Left renal cortex interstitium (tissue), 4 donors: ENCODE data around the gene KLHDC3. TPM values are rescaled to one million over a fixed set of nuclear protein-coding genes. Genes with fewer than 3 reads are reported as not detected.
"Not testable (repeated sequence)": the region's sequence is repeated elsewhere in the genome, so short reads cannot be mapped to it uniquely, and the experiment has no call there.

Experiments
- DNase-seq, 4 donors: peaks; one replicate each; pipeline ENCODE4 v3.0.0-alpha.2; 2013; ENCODE audit warnings: low read depth in 4 of 4, low spot score in 2 of 4, missing footprints in 1 of 4
- polyA plus RNA-seq, 4 donors: library from polyadenylated mRNA; unstranded; fragments of 120-200 nt; gene quantifications; one replicate each; pipeline ENCODE4 v1.2.1, GENCODE V29; 2013; ENCODE audit not compliant: insufficient read length in 4 of 4

Gene KLHDC3
- polyA plus RNA-seq, 4 donors = 89.8 to 109 (median 102) TPM

GRCh38 chr6:42987533-42988451 is 26.3 kb upstream of the KLHDC3 start:
- no peak for DNase-seq

- no peak for DNase-seq
These were observed 25.5 kb upstream of the KLHDC3 start for GRCh38 chr6:42988486-42989020.

GRCh38 chr6:42989923-42990322 is 24.1 kb upstream of the KLHDC3 start:
- DNase-seq = no peak

DNA sequence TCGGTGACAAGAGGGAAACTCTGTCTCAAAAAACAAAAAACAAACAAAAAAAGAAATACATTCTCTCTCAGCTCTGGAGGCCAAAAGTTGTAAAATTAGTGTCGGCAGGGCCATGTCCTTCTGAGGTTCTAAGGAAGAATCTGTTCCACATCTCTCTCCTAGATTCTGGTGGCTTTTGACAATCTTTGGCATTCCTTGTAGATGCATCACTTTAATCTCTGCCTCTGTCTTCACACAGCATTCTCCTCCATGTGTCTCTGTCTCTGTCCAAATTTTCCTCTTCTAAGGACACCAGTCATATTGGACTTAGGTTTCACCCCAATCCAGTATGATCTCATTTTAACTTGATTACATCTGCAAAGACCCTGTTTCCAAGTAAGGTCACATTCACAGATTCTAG is 20.6 kb upstream of the KLHDC3 start:
- DNase-seq = no peak

DNA sequence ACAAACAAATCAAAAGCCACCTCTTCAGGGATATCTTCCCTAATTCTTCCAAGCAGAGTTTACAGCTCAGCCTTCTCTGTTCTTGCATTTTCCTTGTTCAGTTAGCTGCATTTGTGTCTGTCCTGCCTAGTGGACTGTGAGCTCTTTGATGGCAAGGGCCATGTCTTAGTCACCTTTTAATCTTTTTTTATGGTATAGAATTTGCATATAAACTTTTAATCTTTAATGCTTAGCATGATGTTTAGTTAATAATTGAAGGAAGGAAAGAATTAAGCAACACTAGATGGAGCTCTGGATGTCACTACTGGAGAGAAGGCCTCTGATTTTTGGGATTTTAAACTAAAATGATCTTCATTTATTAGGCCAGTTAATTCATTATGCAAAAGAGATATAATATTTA is 17.5 kb upstream of the KLHDC3 start:
- DNase-seq = no peak

GRCh38 chr6:42998205-42998604 is 15.8 kb upstream of the KLHDC3 start:
- not testable (repeated sequence) for DNase-seq

DNA sequence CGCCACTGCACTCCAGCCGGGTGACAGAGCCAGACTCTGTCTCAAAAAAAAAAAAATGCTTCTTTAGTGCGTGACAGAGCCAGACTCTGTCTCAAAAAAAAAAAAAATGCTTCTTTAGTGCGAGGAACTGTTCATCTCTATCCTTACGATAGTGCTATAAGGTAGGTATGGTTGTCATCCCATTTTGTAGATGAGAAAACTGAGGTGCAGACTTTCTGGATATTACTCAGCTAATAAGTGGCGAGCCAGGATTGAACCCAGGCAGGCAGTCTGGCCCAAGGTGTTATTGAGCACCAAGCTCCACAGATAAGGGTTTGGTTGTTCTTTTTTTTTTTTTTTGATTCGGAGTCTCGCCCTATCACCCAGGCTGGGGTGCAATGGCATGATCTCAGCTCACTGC is 12.2 kb upstream of the KLHDC3 start:
- DNase-seq = no peak

- DNase-seq = no peak
These were observed 8.2 kb upstream of the KLHDC3 start for GRCh38 chr6:43005844-43006243.

GRCh38 chr6:43006251-43006650 is 7.8 kb upstream of the KLHDC3 start:
- no peak for DNase-seq

DNA sequence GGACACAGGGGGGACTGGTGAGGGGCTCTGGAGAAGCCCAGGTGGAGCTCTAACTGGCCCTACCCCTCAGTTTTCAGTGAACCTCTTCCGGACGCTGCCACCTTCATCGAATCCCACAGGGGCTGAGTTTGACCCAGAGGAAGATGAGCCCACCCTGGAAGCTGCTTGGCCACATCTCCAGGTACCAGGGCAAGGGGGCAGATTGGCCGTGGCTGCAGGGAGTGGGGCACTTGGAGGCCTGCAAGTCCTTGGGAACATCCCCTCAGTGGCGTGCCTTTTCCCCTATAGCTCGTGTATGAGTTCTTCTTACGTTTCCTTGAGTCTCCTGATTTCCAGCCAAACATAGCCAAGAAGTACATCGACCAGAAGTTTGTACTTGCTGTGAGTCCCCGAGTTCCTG is 6.9 kb upstream of the KLHDC3 start:
- DNase-seq = no peak

GRCh38 chr6:43009124-43009523 is 4.9 kb upstream of the KLHDC3 start:
- DNase-seq = no peak

- no peak for DNase-seq
These were observed 2.8 kb upstream of the KLHDC3 start for GRCh38 chr6:43011207-43011606.

DNA sequence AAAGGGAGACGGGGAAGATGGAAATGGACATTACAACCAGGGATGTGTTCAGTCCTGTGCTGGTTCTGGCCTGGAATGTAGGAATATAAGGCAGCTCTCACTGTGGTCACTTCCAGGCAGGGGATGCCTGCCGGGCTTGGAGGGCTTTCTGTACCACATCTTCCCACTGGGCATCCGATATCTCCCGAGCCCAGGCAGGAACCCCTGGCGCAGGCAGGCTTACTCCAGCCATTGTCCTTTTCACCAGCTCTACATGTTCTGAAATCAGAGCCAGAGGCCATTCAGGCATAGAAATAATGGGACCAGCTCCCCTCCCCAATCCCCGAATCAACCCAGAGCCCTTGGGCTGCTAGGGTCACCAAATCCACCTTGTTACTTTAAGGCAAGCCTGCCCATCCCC is 1.7 kb upstream of the KLHDC3 start:
- no peak for DNase-seq

DNA sequence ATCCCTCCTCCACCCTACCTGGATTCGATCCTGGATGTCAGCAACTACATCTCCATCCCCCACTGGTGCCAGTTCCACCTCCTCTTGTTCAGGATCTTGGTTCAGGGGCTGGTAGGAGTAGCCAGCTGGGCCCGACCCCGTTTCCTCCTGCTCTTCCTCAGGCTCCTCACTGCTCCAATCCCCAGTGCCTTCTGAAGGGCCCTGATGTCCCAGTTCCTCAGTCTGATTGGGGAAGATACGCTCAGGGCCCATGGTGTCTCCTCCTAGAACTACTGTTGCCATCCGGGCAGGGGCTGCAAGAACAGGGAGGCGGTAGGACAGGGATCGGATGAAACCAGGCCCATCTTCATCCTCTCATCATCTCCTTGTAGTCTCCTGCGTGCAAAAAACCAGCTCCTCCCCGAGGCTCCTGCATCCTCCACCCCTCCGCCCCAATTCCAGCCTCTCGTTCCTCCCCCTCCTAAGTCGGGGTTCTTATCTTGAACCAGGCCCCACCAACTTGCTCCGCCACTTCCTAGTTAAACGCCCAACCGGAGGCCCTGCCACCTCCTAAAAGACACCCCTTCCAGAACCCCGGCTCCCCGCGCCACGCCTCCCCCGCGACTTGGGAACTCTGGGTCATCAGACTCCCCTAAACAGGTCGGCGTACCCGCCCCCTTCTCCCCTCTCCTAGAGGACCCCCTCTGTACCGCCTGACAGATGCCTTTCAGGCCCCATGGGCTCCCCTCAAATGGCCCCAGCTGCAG is 779 bp upstream of the KLHDC3 start:
- no peak for DNase-seq

DNA sequence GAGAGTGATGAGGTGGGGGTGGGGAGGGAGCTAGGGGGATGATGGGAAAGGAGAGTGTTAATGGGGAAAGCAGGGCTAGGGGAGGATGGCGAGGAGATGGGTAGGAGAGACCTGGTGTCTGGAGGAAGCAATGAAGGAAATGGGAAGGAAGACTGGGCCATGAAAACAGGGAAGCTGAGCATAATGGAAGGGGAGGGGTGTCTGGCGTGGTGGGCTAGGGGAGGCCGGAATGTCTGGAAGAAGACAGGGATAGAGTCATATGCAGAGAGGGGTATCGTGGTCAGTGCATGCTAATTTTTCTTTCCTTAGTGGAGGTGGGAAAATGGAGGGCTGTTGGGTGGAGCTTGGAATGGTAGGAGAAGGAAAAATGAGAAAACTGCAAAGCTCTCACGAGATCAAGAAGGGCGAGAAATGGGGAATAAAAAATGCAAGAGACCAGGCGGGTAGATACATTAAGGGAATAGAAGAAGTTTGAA is 423 bp downstream of the KLHDC3 start:
- no peak for DNase-seq

GRCh38 chr6:43016176-43016942 is 2.3 kb downstream of the KLHDC3 start:
- DNase-seq = no peak

DNA sequence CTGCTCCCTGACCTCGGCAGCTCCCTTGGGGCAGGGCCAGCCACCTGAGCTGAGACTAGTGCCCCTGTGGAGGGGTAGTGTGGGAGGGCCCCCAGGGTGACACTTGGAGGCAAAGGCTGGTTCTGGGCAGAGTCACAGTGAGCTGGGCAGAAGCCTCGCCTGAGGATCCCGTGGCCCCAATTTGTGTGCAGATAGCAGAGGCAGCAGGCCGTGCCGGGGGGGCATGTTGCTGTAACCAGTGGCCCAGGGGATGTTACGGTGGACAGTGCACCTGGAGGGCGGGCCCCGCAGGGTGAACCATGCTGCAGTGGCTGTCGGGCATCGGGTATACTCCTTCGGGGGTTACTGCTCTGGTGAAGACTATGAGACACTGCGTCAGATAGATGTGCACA is 2.9 kb downstream of the KLHDC3 start:
- DNase-seq = no peak

DNA sequence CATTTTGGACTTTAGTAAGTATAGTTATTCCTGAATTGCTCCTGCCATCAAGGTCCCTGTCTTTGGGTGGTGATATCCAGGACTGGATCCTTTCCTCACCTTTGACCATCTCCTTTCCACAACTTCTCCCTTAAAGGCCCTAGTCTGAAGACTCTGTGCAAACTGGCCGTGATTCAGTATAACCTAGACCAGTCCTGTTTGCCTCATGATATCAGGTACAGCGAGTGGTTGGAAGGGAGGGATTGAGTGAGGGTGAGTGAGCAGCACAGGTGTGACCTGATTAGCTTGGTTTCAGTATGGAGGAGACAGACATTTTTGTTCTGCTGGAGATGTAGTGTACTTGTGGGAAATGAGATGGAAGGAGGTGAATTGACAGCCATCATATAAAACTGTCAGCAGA is 5.1 kb downstream of the KLHDC3 start:
- no peak for DNase-seq

DNA sequence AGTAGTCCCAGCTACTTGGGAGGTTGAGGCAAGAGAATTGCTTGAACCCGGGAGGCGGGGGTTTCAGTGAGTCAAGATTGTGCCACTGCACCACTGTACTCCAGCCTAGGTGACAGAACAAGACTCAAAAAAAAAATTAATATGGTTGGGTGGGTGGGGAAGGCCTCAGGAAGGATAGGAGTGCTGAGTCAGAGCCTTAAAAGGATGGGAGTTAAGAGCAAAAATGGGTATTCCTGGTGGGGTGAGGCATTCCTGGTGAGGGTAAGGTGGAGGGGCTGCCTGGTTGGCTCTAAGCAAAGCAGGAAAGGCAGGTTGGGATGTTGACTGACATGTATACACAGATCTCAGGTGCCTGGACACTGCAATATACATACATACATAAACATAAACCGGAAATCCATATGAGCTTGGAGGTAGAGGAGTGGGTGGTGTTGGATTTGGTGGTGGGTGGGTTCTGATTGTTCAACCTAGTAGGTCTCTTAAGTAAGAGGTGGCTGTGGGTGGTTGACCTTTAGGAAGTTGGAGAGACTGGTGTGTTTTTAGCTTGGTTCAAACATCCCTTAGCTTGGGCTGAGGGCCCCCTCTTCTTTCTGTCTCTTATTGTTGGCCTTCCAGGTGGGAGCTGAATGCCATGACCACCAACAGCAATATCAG is 6.1 kb downstream of the KLHDC3 start:
- DNase-seq = no peak

DNA sequence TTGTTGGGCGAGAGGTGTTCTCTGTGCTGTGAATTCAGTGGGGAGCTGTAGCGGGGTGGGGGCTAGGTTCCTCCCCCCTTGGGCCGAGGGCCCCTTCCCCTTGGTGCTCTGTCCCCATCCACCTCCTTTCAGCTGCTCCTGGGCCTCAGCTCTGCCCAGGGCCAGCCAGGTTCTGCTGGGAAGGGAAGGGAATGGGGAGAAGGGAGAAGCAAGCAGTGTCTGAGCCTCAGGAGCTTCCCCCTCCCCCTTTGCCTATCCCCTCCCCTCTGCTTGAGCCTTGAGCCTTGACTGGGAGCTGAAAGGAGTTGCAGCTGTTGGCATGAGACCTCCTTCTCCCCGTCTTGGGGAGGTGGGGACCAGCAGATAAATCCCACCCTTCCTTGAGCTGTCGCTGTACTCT is 6.8 kb downstream of the KLHDC3 start:
- DNase-seq = no peak
